22Rv1 (cell line): Measurements from ENCODE around the gene ZCCHC7.
"Not testable (repeated sequence)": the region's sequence is repeated elsewhere in the genome, so short reads cannot be mapped to it uniquely, and the experiment has no call there.

Source experiments
- CTCF ChIP-seq: fragments of 450-650 bp; IDR thresholded peaks from 2 replicates; pipeline ENCODE4 v1.5.1; 2017; ENCODE audit warnings: mild to moderate bottlenecking
- ZFX ChIP-seq: fragments of 450-650 bp; IDR thresholded peaks from 2 replicates; pipeline ENCODE4 v1.6.1; 2017; ENCODE audit warnings: antibody characterized with exemption, borderline replicate concordance

GRCh38 chr9:37081507-37081906 is 38.9 kb upstream of the ZCCHC7 start:
- not testable (repeated sequence) for TF ChIP-seq CTCF, ZFX
